Gastroesophageal sphincter (tissue), 4 donors: ENCODE data around the gene DNLZ. TPM values are rescaled to one million over a fixed set of nuclear protein-coding genes. Genes with fewer than 3 reads are reported as not detected.

ENCODE experiments used
- ATAC-seq: fragments of 150-250 bp; one replicate; pipeline ENCODE4 v1.9.1; 2016; ENCODE audit warnings: mild to moderate bottlenecking, moderate library complexity
- H3K27ac ChIP-seq, 4 donors: fragments of 200-600 bp; sonication (generic) in 3 of 4; 1 replicate in 3 of 4; 2 replicates in 1 of 4; pipeline ENCODE4 v1.5.1; 2016 to 2019
- H3K27me3 ChIP-seq: fragments of 200-600 bp; sonication (generic); one replicate; pipeline ENCODE4 v1.5.1; 2019
- H3K36me3 ChIP-seq, 2 donors: fragments of 200-600 bp; sonication (generic); one replicate each; pipeline ENCODE4 v1.5.1; 2019; ENCODE audit warnings: control low read depth in 1 of 2
- H3K4me1 ChIP-seq, 3 donors: fragments of 200-600 bp; sonication (generic); 1 replicate in 2 of 3; 2 replicates in 1 of 3; pipeline ENCODE4 v1.5.1; 2016 to 2019; ENCODE audit warnings: control low read depth in 2 of 3
- H3K4me3 ChIP-seq, 2 donors: fragments of 200-600 bp; sonication (generic); one replicate each; pipeline ENCODE4 v1.5.1; 2019; ENCODE audit warnings: mild to moderate bottlenecking in 1 of 2, moderate library complexity in 1 of 2
- H3K9me3 ChIP-seq, 3 donors: fragments of 200-600 bp; sonication (generic); one replicate each; pipeline ENCODE4 v1.5.1; 2017 to 2019; ENCODE audit warnings: control low read depth in 2 of 3
- EP300 ChIP-seq: sonication (generic); formaldehyde crosslinking; IDR thresholded peaks from one replicate; pipeline ENCODE4 v1.6.1; 2017; ENCODE audit warnings: antibody characterized with exemption, mild to moderate bottlenecking
- POLR2A ChIP-seq, 2 donors: fragments of 450-650 bp; IDR thresholded peaks; one replicate each; pipeline ENCODE4 v1.6.1; 2017; ENCODE audit warnings: antibody characterized with exemption in 2 of 2, mild to moderate bottlenecking in 2 of 2, moderate library complexity in 1 of 2
- POLR2AphosphoS5 ChIP-seq: sonication (generic); formaldehyde crosslinking; IDR thresholded peaks from one replicate; pipeline ENCODE4 v1.6.1; 2017; ENCODE audit warnings: antibody characterized with exemption
- WGBS, 2 donors: methylation state at CpG; one replicate each; pipeline ENCODE4 v1.1.5; 2018; ENCODE audit warnings: low coverage in 1 of 2; 5-methylcytosine and 5-hydroxymethylcytosine counted together
- total RNA-seq, 4 donors: library from RNA; depleted of rRNA; stranded (reverse); fragments of >200 nt; gene quantifications; one replicate each; pipeline ENCODE4 v1.1.0, GENCODE V29; 2016
- TF ChIP-seq, protein P1 (sequence below), 4 experiments: fragments of 200-600 bp in 2 of 4; fragments of 450-650 bp in 2 of 4; sonication (generic) in 1 of 4; IDR thresholded peaks; one replicate each; pipeline ENCODE4 v1.5.1; 2017 to 2019; ENCODE audit warnings: antibody characterized with exemption in 4 of 4, mild to moderate bottlenecking in 2 of 4, moderate library complexity in 2 of 4

DNLZ gene
- total RNA-seq, 4 donors from 2014 or later = 8.4 to 23.7 (median 15.7) TPM

DNA sequence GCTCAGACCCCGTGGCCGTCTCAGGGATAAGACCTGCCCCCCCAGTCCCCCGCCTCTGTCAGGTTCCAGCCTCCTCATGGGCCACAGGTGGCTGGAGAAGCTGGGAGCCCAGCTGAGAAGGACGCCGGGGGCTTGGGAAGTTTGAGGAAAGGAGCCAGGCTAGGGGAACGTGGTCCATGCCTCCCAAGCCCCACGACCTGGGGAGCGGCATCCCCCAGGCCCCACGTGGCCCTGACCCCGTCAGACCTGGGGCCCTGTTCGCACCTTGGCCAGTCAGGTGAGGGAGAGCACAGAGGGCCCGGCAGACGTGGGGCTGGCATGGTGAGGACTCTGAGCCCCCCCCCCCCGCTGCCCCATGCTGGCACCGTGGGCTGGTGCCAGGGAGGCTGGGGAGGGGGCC, 32.5 kb downstream of the DNLZ start:
- Histone ChIP-seq H3K9me3 (no peaks in the 10 kb centered on the region), H3K27me3 (no peaks in the 10 kb centered on the region), H3K4me3 (no peak overlapping the region), H3K27ac (no peak overlapping the region), H3K4me1 (peaks cover 0 to 45% (median 26%) of the 10 kb centered on the region in 3 donors), H3K36me3 (peaks cover 0 to 21% of the 10 kb centered on the region in 2 donors)
- ATAC-seq = no peak
- TF ChIP-seq EP300 (no peak), POLR2A (IDR thresholded peaks at IDR 0.05) (no peak), POLR2AphosphoS5 (no peak)
- TF ChIP-seq, protein P1, sequence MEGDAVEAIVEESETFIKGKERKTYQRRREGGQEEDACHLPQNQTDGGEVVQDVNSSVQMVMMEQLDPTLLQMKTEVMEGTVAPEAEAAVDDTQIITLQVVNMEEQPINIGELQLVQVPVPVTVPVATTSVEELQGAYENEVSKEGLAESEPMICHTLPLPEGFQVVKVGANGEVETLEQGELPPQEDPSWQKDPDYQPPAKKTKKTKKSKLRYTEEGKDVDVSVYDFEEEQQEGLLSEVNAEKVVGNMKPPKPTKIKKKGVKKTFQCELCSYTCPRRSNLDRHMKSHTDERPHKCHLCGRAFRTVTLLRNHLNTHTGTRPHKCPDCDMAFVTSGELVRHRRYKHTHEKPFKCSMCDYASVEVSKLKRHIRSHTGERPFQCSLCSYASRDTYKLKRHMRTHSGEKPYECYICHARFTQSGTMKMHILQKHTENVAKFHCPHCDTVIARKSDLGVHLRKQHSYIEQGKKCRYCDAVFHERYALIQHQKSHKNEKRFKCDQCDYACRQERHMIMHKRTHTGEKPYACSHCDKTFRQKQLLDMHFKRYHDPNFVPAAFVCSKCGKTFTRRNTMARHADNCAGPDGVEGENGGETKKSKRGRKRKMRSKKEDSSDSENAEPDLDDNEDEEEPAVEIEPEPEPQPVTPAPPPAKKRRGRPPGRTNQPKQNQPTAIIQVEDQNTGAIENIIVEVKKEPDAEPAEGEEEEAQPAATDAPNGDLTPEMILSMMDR (IDR thresholded peaks at IDR 0.05) = no peak
- WGBS, 2 donors = no CpG with 5 or more reads among the region's 15 CpGs

DNA sequence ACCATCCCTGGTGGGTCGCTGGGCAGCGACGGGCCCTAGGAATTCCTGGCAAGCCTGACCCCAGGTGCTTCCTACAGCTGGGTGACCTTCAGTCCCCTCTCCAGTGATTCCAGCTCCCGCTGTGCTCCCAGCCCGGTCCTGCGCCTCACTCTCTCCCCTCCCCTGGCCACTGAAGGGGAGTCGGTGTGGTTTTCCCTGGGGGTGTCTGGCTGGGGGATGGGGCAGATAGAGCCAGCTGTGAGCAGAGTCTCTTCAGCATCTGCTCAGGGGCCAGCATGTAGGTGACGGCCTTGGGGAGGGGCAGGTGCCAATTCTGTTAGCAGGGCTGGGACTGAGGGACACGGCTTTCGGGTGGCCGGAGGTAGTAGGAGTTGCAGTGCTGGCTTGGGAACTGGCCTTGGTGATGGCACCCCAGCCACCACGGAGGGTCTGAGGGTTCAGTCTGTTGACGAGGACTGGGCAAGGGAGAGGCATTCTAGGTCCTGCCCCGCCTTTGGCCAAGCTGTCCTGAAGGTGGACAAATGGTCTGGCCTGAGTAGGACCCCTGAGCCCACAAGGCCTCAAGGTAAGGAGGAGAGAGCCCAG, 33.0 kb downstream of the DNLZ start:
- Histone ChIP-seq H3K4me3 (no peak overlapping the region), H3K27ac (no peak overlapping the region), H3K4me1 (peaks cover 0 to 50% (median 26%) of the 10 kb centered on the region in 3 donors), H3K27me3 (no peaks in the 10 kb centered on the region), H3K9me3 (no peaks in the 10 kb centered on the region), H3K36me3 (peaks cover 0 to 17% of the 10 kb centered on the region in 2 donors)
- ATAC-seq = no peak
- no peak for TF ChIP-seq POLR2A (IDR thresholded peaks at IDR 0.05)
- no peak for TF ChIP-seq EP300
- TF ChIP-seq POLR2AphosphoS5 = no peak
- TF ChIP-seq, protein P1 (IDR thresholded peaks at IDR 0.05) = no peak
- WGBS, 2 donors = 81% methylated on average over 3 of the region's 14 CpGs; no CpG with 5 or more reads in 1 of the 2 donors

DNA sequence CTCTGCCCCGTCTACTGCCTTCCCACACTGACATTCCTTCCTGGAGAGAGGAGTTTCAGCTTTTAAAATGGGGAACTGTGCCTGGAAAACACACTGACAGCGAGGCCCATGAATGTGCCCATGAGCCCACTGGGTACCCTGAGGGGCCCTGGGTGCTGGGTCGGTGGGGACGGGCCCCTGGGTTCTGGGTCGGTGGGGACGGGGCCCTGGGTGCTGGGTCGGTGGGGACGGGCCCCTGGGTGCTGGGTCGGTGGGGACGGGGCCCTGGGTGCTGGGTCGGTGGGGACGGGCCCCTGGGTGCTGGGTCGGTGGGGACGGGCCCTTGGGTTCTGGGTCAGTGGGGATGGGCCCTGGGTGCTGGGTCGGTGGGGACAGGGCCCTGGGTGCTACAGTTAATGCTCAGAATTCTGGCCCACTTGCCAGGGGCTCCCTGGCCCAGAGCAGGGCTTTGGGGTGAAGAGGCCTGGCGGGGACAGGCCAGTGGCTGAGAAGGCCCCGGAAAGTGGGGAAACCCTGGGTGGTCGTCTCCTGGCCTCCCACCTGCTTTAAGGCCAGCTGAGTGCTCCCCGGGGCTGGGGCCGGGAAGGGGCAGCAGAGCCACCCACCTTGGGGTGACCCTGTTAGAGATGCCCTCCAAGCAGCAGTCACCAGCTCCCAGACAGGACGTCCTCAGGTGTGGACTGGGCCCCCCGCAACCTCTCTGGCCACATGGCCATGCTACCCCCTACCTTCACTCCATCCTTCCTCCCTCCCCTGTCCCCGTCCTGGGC, 33.7 kb downstream of the DNLZ start:
- peak overlapping the region in 1 of 2 donors; percentile 86 for H3K4me3 ChIP-seq

DNA sequence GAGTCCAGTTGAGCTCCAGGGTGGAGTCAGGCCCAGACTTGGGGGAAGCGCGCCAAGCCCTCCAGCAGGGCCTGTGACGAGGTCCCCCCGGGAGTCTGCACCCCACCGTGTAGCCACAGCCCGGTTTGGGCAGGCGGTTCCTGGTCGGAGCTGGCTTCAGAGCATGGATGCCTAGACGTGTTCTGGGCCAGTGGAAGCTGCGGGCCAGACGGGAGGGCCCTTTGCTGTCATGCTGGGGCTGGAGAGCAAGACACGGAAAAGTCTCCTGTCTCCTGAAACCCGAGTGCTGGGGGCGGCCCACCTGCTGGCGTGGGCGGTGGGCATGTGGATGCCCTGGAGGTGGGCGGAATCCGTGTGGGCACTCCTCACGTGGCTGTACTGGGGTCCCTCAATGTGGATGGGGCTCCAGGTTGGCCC, 34.3 kb downstream of the DNLZ start:
- H3K36me3 ChIP-seq = peaks cover 0 to 5% of the 10 kb centered on the region in 2 donors
- H3K4me1 ChIP-seq = peaks cover 0 to 52% (median 26%) of the 10 kb centered on the region in 3 donors
- TF ChIP-seq POLR2AphosphoS5 = no peak
- TF ChIP-seq POLR2A (IDR thresholded peaks at IDR 0.05) = no peak
- ATAC-seq = no peak
- peak overlapping the region in 1 of 2 donors; percentile 86 for H3K4me3 ChIP-seq
- H3K9me3 ChIP-seq = no peaks in the 10 kb centered on the region
- WGBS, 2 donors = no CpG with 5 or more reads among the region's 19 CpGs
- H3K27me3 ChIP-seq = no peaks in the 10 kb centered on the region
- peak overlapping the region in 3 of 4 donors; percentile 83 to 87 (median 84) for H3K27ac ChIP-seq

More for the DNA sequence above, 33.7 kb downstream of the DNLZ start:
- no peaks in the 10 kb centered on the region for H3K27me3 ChIP-seq
- peaks cover 0 to 52% (median 26%) of the 10 kb centered on the region in 3 donors for H3K4me1 ChIP-seq
- H3K9me3 ChIP-seq = no peaks in the 10 kb centered on the region
- no CpG with 5 or more reads among the region's 23 CpGs for WGBS, 2 donors
- ATAC-seq = no peak
- peak overlapping the region in 1 of 4 donors; percentile 87 for H3K27ac ChIP-seq
- H3K36me3 ChIP-seq = peaks cover 0 to 11% of the 10 kb centered on the region in 2 donors
- TF ChIP-seq, protein P1 (IDR thresholded peaks at IDR 0.05) = no peak
- TF ChIP-seq POLR2A (IDR thresholded peaks at IDR 0.05) (no peak), EP300 (no peak), POLR2AphosphoS5 (no peak)

DNA sequence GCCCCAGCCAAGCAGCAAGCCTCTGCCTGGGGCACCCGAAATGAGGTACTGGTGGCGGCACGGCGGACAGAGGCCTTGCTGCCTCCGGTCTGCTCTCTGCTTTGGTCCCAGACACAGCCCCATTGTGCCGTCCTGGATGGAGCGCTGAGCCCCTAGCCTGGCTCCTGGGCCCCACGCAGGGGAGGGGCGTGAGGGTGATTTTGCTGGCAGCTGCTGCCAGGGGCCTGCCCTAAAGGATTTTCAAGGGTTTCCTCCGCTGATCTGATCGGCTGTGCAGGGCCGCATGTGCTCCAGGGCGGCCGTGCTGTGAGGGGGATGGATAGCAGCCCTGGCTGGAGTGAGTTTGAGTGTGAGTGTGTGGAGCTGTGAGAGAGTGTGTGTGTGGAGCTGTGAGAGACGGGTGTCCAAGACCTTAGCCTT, 34.9 kb downstream of the DNLZ start:
- Histone ChIP-seq H3K4me1 (peaks cover 0 to 52% (median 26%) of the 10 kb centered on the region in 3 donors), H3K27ac (peak overlapping the region in 3 of 4 donors; percentile 83 to 87 (median 84)), H3K27me3 (no peaks in the 10 kb centered on the region), H3K4me3 (peak overlapping the region; percentile 60 to 86), H3K36me3 (no peaks in the 10 kb centered on the region), H3K9me3 (no peaks in the 10 kb centered on the region)
- no peak for TF ChIP-seq POLR2AphosphoS5
- TF ChIP-seq POLR2A (IDR thresholded peaks at IDR 0.05) = no peak
- TF ChIP-seq, protein P1 (IDR thresholded peaks at IDR 0.05) = no peak
- TF ChIP-seq EP300 = no peak
- no peak for ATAC-seq
- WGBS, 2 donors = 17% methylated on average over 1 of the region's 15 CpGs; no CpG with 5 or more reads in 1 of the 2 donors
